Placental epithelial cell (primary cell): ENCODE results near the gene NAA50. TPM values are rescaled to one million over a fixed set of nuclear protein-coding genes. Genes with fewer than 3 reads are reported as not detected.

Experiments
- total RNA-seq: library from RNA; depleted of rRNA; stranded (reverse); fragments of >200 nt; gene quantifications from 2 replicates; pipeline ENCODE4 v1.2.3, GENCODE V29; 2012

NAA50 gene
- total RNA-seq, result 36.5 and 110 TPM in 2 replicates

DNA sequence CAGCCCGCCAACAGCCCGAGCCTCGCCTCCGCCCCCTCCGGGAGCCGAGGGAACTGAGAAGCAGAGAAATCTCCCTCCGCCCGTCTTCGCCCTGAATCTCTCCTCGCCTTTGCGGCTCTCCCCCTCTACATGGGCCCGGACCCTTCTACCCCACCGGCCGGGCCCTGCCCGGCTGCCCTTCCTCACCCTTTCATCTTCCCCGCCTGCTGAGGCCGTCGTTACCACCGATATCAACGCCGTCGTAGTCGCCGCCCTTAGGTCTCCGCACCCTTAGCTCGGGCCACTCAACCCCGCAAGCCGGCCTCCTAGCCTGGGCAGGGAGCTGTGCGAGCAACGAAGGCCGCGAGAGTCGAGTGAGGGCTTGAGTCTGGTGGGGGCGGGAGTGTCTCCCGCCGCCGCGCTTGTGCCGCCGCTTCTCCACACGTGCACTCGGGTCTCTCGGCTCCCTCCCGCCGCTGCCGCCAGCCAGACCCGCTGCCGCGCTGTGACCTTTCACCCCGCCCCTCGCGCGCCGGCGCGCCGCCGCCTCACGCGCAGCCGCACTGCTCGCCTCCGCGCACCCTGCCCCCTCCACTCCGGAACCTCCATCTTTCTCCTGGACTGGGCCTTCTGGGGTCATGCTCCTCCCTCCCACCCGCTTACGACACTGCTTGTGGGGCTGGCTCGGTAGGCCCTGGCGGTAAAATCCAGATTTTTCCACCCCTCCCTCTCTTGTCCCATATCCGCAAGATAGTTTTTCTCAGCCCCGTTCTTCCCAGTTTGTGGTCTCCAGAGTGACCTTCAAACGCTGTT, at the start of gene NAA50:
Gene NAA50, minus strand, starts transcription at position 494 of the 792 bp plus-strand sequence. Its CDS starts 300 bp downstream, at position 194.

DNA sequence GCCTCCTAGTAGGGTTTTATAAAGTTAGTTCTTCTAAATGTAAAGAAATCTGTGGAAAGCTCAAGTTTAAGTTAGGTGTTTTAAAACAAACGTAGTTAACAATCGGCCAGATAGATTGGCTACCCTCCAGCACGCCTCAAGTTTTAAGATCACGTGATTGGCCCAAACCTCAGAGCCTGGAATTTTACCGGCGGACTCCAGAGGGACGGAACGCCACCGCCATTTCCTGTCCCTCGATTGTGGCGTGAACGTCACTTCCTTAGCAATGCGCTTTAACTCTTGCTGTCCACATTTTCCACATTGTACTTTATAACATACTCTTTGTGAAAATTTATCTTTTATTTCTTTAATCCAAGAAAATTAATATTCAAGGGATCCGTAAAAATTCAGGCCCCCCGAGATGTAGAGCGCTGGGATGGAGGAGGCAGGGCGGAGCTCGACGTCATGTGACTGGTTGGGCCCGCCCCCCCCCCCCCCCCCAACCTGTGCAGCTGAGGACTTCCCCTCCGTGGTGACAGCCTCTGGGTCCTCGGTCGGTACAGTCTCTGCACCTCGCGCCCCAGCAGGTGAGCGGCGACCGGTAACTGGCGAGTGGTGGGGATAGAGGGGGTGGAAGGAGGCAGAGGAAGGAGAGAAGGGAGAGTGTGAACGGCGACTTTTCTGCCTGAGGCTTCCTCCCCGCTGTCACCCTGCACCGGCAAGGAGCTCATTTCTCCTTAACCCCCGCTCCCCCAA, 666 bp upstream of the NAA50 start, which contains the start of gene ATP6V1A:
Gene ATP6V1A, plus strand, starts transcription at position 488 of the 735 bp plus-strand sequence. CDS start 31,719 bp downstream, outside the sequence.

DNA sequence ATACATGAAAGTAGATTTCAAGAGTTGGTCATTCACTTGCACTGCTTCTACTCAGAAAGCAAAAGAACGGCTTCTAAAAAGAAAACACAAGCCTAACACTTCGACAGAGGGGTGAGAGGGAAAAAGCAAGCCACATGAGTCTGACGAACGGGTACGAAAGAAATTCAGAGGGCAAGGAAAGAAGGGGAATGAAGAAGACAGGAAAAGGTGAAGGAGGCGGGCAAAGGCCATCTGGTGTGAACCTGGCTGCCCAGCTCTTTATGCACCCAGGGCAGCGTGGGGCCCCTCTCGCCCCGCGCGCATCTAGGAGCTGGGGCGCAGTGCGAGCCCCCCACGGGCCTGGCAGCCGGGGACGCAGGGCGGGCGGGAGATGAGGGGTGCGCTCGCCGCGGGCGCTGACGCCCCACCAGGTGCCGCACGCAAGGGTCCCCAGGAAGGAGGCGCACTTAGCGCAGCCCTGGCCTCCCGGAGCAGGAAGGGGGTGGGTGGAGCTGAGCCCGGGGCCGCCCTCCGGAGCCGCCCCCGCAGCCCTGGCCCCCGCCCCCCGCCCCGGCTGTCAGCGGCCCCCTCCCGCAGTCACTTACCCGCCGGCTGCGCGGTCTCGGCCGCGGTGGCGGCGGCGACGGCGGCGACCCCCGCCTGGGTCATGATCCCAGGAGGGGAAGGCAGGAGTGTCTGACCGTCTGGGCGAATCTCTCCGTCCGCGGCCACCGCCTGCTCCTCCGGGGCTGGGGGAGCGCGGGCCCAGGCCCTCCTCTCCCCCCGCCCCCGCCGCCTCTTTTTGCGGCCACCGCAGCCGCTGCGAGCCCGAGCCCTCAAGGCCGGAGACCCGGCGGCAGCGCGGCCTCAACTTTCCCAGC, 50.0 kb downstream of the NAA50 start, which contains the start of gene USF3:
Gene USF3, minus strand, starts transcription at position 857 of the 860 bp plus-strand sequence. CDS start 21,764 bp downstream, outside the sequence.

Other genes starting within 250 kb of the NAA50 start
- 11.3 and 15.7 TPM in 2 replicates for gene SPICE1, start 231.1 kb downstream of the NAA50 start, total RNA-seq
- not detected in 2 replicates for gene SIDT1, start 213.7 kb downstream of the NAA50 start, total RNA-seq
- gene USF3, start 49.6 kb downstream of the NAA50 start, total RNA-seq, result 6.3 and 12.7 TPM in 2 replicates
- 27.1 and 70.7 TPM in 2 replicates for gene ATP6V1A, start 786 bp upstream of the NAA50 start, total RNA-seq
- 0.54 and 1.6 TPM in 2 replicates for gene GRAMD1C, start 92.5 kb upstream of the NAA50 start, total RNA-seq
- 1.6 and 3.5 TPM in 2 replicates for gene ZDHHC23, start 201.8 kb upstream of the NAA50 start, total RNA-seq